ENCODE measurements around the gene GRPEL1.

GRPEL1 gene

GRCh38 chr4:7041801-7042502 is 25.9 kb downstream of the GRPEL1 start:
- ATAC-seq: no peak
- TF ChIP-seq TCF4 (CRISPR knock-in tag; IDR thresholded peaks at IDR 0.05; ENCODE audit: borderline replicate concordance) (no peak), RARB (CRISPR knock-in tag; IDR thresholded peaks at IDR 0.05) (no peak), ZFP30 (CRISPR knock-in tag; IDR thresholded peaks at IDR 0.05) (no peak), PPARA (CRISPR knock-in tag; IDR thresholded peaks at IDR 0.05; ENCODE audit: borderline replicate concordance) (no peak), ESRRG (CRISPR knock-in tag; IDR thresholded peaks at IDR 0.05) (no peak), ZNF70 (CRISPR knock-in tag; IDR thresholded peaks at IDR 0.05) (no peak), CSRNP3 (CRISPR knock-in tag; IDR thresholded peaks at IDR 0.05) (no peak), BACH2 (CRISPR knock-in tag; IDR thresholded peaks at IDR 0.05; ENCODE audit: borderline replicate concordance) (no peak), ZNF8 (CRISPR knock-in tag; IDR thresholded peaks at IDR 0.05) (no peak), CREB5 (CRISPR knock-in tag; IDR thresholded peaks at IDR 0.05; ENCODE audit: low read depth) (no peak), CSDC2 (CRISPR knock-in tag; IDR thresholded peaks at IDR 0.05) (no peak), TOX (CRISPR knock-in tag; IDR thresholded peaks at IDR 0.05; ENCODE audit: borderline replicate concordance) (no peak), GLIS3 (CRISPR knock-in tag; IDR thresholded peaks at IDR 0.05) (no peak), TSHZ2 (CRISPR knock-in tag; IDR thresholded peaks at IDR 0.05) (no peak), SNAI2 (CRISPR knock-in tag; IDR thresholded peaks at IDR 0.05) (no peak), ZFP3 (CRISPR knock-in tag; IDR thresholded peaks at IDR 0.05) (no peak), ZC3H10 (CRISPR knock-in tag; IDR thresholded peaks at IDR 0.05) (no peak)

- ATAC-seq: no peak
- no peak for TF ChIP-seq ZFP30 (CRISPR knock-in tag; IDR thresholded peaks at IDR 0.05)
- TF ChIP-seq ISL1 (CRISPR knock-in tag; IDR thresholded peaks at IDR 0.05): no peak
- no peak for TF ChIP-seq TCF4 (CRISPR knock-in tag; IDR thresholded peaks at IDR 0.05; ENCODE audit: borderline replicate concordance)
- TF ChIP-seq CREB5 (CRISPR knock-in tag; IDR thresholded peaks at IDR 0.05; ENCODE audit: low read depth): no peak
- TF ChIP-seq CSRNP3 (CRISPR knock-in tag; IDR thresholded peaks at IDR 0.05): no peak
- TF ChIP-seq CSDC2 (CRISPR knock-in tag; IDR thresholded peaks at IDR 0.05): no peak
- no peak for TF ChIP-seq RARB (CRISPR knock-in tag; IDR thresholded peaks at IDR 0.05)
- no peak for TF ChIP-seq ESRRG (CRISPR knock-in tag; IDR thresholded peaks at IDR 0.05)
- no peak for TF ChIP-seq GLIS3 (CRISPR knock-in tag; IDR thresholded peaks at IDR 0.05)
- no peak for TF ChIP-seq BACH2 (CRISPR knock-in tag; IDR thresholded peaks at IDR 0.05; ENCODE audit: borderline replicate concordance)
- no peak for TF ChIP-seq PATZ1 (CRISPR knock-in tag; IDR thresholded peaks at IDR 0.05; ENCODE audit: borderline replicate concordance)
- TF ChIP-seq ZNF8 (CRISPR knock-in tag; IDR thresholded peaks at IDR 0.05): no peak
- TF ChIP-seq ARNTL (CRISPR knock-in tag; IDR thresholded peaks at IDR 0.05; ENCODE audit: borderline replicate concordance, low read depth): no peak
- TF ChIP-seq SNAI2 (CRISPR knock-in tag; IDR thresholded peaks at IDR 0.05): no peak
- no peak for TF ChIP-seq OSR1 (CRISPR knock-in tag; IDR thresholded peaks at IDR 0.05)
- TF ChIP-seq ZNF70 (CRISPR knock-in tag; IDR thresholded peaks at IDR 0.05): no peak
- TF ChIP-seq ZNF565 (CRISPR knock-in tag; conservative IDR thresholded peaks at IDR 0.05; ENCODE audit: low read depth): no peak
- no peak for TF ChIP-seq ZFP3 (CRISPR knock-in tag; IDR thresholded peaks at IDR 0.05)
- TF ChIP-seq ZC3H10 (CRISPR knock-in tag; IDR thresholded peaks at IDR 0.05): no peak
- TF ChIP-seq TSHZ2 (CRISPR knock-in tag; IDR thresholded peaks at IDR 0.05): no peak
These were observed 26.6 kb downstream of the GRPEL1 start for GRCh38 chr4:7041246-7041645.

Data from SK-N-SH treated with all-trans-retinoic acid at 6 μM for 48 hours (cell line).